K562 (cell line): ENCODE results near the gene DCTN5. TPM values are rescaled to one million over a fixed set of nuclear protein-coding genes. Genes with fewer than 3 reads are reported as not detected.

Experiments used
- ARID2 ChIP-seq: fragments of 450-650 bp; IDR thresholded peaks from 2 replicates; pipeline ENCODE4 v1.6.1; 2017; ENCODE audit warnings: antibody characterized with exemption, mild to moderate bottlenecking
- BRCA1 ChIP-seq, 2 experiments: fragments of 450-650 bp in 1 of 2; sonication (generic) in 1 of 2; formaldehyde crosslinking in 1 of 2; IDR thresholded peaks; 2 replicates each; pipeline versions ENCODE4 v1.5.0 to v1.6.1; 2017 to 2020; ENCODE audit warnings: mild to moderate bottlenecking in 1 of 2, missing genetic modification reagents in 1 of 2
- FOXJ2 ChIP-seq: fragments of 200-800 bp; sonication (Bioruptor generic); IDR thresholded peaks from 2 replicates; pipeline ENCODE4 v1.6.1; 2016; ENCODE audit warnings: missing genetic modification characterization, missing compliant biosample characterization
- FOXK1 ChIP-seq: sonication (generic); formaldehyde crosslinking; IDR thresholded peaks from 2 replicates; pipeline ENCODE4 v1.8.0; 2022; ENCODE audit warnings: missing genetic modification reagents, mild to moderate bottlenecking, borderline replicate concordance
- HDAC1 ChIP-seq, 2 experiments: fragments of 450-650 bp; IDR thresholded peaks; 2 replicates each; pipeline ENCODE4 v1.6.1; 2016 to 2017; ENCODE audit warnings: inconsistent platforms in 1 of 2, mild to moderate bottlenecking in 1 of 2, moderate library complexity in 1 of 2
- MAZ ChIP-seq, 2 experiments: fragments of 450-650 bp in 1 of 2; sonication (generic) in 1 of 2; formaldehyde crosslinking; IDR thresholded peaks in 1 of 2; conservative IDR thresholded peaks in 1 of 2; 2 replicates each; pipeline versions ENCODE4 v1.4.0 to v1.5.0; 2020; ENCODE audit warnings: mild to moderate bottlenecking in 1 of 2, missing genetic modification reagents in 1 of 2
- MBD2 ChIP-seq: sonication (generic); IDR thresholded peaks from 2 replicates; pipeline ENCODE4 v1.6.1; 2016; ENCODE audit warnings: low read depth, borderline replicate concordance
- MYNN ChIP-seq, 2 experiments: sonication (generic); formaldehyde crosslinking in 1 of 2; IDR thresholded peaks; 2 replicates each; pipeline versions ENCODE4 v1.5.0 to v1.6.1; 2016 to 2020; ENCODE audit warnings: antibody characterized with exemption in 1 of 2, missing genetic modification reagents in 1 of 2
- NFATC3 ChIP-seq: fragments of 450-650 bp; IDR thresholded peaks from 2 replicates; pipeline ENCODE4 v1.6.1; 2017; ENCODE audit warnings: mild to moderate bottlenecking
- PYGO2 ChIP-seq: fragments of 450-650 bp; IDR thresholded peaks from 2 replicates; pipeline ENCODE4 v1.6.1; 2016; ENCODE audit warnings: mild to moderate bottlenecking, missing genetic modification characterization, moderate library complexity, missing compliant biosample characterization
- SIN3A ChIP-seq, 2 experiments: fragments of 150-350 bp in 1 of 2; IDR thresholded peaks; 2 replicates each; pipeline ENCODE4 v1.6.1; 2011 to 2016; ENCODE audit warnings: borderline replicate concordance in 2 of 2, low read depth in 2 of 2, low read length in 2 of 2, mild to moderate bottlenecking in 2 of 2, moderate library complexity in 2 of 2; ENCODE audit not compliant: control insufficient read depth in 1 of 2
- SMAD4 ChIP-seq: fragments of 250-450 bp; sonication (Bioruptor Pico); conservative IDR thresholded peaks from 2 replicates; pipeline ENCODE4 v1.8.0; 2021; ENCODE audit warnings: inconsistent platforms, mild to moderate bottlenecking, moderate library complexity
- SRF ChIP-seq, 2 experiments: fragments of 250-450, 450-650 bp in 1 of 2; sonication (Bioruptor Pico) in 1 of 2; sonication (generic) in 1 of 2; formaldehyde crosslinking; IDR thresholded peaks; 2 replicates each; pipeline versions ENCODE4 v1.5.0 to v1.5.1; 2020 to 2022; ENCODE audit warnings: mild to moderate bottlenecking in 1 of 2, missing genetic modification reagents in 1 of 2
- ZNF695 ChIP-seq: fragments of 450-650 bp; formaldehyde crosslinking; IDR thresholded peaks from 2 replicates; pipeline ENCODE4 v1.4.0; 2020; ENCODE audit warnings: mild to moderate bottlenecking, moderate library complexity
- polyA plus RNA-seq, 8 experiments: library from polyadenylated mRNA; depleted of rRNA in 4 of 8; stranded (reverse) in 5 of 8; unstranded in 3 of 8; fragments of >200 nt; fragmentation: Nextera tagmentation in 2 of 8; fragmentation: Illumina TruSeq in 1 of 8; extraction: Ambion mirVana in 2 of 8; extraction: Trizol in 1 of 8; gene quantifications; 2 replicates each; pipeline versions ENCODE4 v1.2.1 to v1.2.3, GENCODE V29; 2011 to 2014; ENCODE audit warnings: inconsistent platforms in 1 of 8, missing spikeins in 1 of 8
- total RNA-seq, 7 experiments: library from RNA; depleted of rRNA in 6 of 7; stranded (reverse); fragments of >200 nt in 6 of 7; fragmentation: Illumina TruSeq in 2 of 7; extraction: Trizol in 2 of 7; gene quantifications; 2 replicates each; pipeline versions ENCODE4 v1.2.1 to v1.2.3, GENCODE V29; 2011 to 2021; ENCODE audit warnings: low replicate concordance in 1 of 7
- TF ChIP-seq, protein P1 (sequence below): fragments of 200-400 bp; formaldehyde crosslinking; IDR thresholded peaks from 2 replicates; pipeline ENCODE4 v1.6.1; 2017; ENCODE audit warnings: mild to moderate bottlenecking, low read depth, low read length, moderate library complexity
- TF ChIP-seq, protein P2 (sequence below): fragments of 450-650 bp; formaldehyde crosslinking; IDR thresholded peaks from 2 replicates; pipeline ENCODE4 v1.4.0; 2022; ENCODE audit warnings: missing genetic modification characterization
- TF ChIP-seq, protein P3 (sequence below): sonication (generic); formaldehyde crosslinking; IDR thresholded peaks from 2 replicates; pipeline ENCODE4 v1.8.1; 2023; ENCODE audit warnings: missing genetic modification reagents, mild to moderate bottlenecking, borderline replicate concordance
- TF ChIP-seq, protein P4 (sequence below): IDR thresholded peaks from 2 replicates; pipeline ENCODE4 v1.6.1; 2011; ENCODE audit not compliant: insufficient read length; ENCODE audit errors: extremely low read depth

The DCTN5 gene
- total and polyA plus RNA-seq, 9 of the 15 experiments (the other 6 are each of a cell fraction or from before 2014, with no cell fraction given), result 35.8 to 149 (median 75.9) TPM

DNA sequence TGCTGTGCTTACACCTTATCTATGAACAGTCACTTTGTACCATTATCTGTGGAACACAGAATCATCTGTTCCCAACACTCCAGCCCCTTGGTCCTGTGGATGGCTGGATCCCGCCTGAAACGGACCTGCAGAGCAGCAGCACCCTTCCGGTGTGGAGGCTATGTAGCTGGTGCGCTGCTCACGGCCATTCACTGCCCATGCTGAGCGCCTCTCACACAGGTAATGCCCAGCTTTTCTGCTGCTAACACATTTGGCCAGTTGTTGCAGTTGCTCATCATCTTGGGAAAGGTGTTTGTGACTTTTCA is 26.0 kb downstream of the DCTN5 start (continued):
- no peak; a peak in 1 of 4 replicates for TF ChIP-seq MAZ (CRISPR knock-in tag; conservative IDR thresholded peaks at IDR 0.05 in 1 of 2, IDR thresholded peaks at IDR 0.05 in 1 of 2)
- TF ChIP-seq, protein P1, sequence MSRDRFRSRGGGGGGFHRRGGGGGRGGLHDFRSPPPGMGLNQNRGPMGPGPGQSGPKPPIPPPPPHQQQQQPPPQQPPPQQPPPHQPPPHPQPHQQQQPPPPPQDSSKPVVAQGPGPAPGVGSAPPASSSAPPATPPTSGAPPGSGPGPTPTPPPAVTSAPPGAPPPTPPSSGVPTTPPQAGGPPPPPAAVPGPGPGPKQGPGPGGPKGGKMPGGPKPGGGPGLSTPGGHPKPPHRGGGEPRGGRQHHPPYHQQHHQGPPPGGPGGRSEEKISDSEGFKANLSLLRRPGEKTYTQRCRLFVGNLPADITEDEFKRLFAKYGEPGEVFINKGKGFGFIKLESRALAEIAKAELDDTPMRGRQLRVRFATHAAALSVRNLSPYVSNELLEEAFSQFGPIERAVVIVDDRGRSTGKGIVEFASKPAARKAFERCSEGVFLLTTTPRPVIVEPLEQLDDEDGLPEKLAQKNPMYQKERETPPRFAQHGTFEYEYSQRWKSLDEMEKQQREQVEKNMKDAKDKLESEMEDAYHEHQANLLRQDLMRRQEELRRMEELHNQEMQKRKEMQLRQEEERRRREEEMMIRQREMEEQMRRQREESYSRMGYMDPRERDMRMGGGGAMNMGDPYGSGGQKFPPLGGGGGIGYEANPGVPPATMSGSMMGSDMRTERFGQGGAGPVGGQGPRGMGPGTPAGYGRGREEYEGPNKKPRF, result no peak
- no peak for TF ChIP-seq NFATC3
- TF ChIP-seq, protein P2, sequence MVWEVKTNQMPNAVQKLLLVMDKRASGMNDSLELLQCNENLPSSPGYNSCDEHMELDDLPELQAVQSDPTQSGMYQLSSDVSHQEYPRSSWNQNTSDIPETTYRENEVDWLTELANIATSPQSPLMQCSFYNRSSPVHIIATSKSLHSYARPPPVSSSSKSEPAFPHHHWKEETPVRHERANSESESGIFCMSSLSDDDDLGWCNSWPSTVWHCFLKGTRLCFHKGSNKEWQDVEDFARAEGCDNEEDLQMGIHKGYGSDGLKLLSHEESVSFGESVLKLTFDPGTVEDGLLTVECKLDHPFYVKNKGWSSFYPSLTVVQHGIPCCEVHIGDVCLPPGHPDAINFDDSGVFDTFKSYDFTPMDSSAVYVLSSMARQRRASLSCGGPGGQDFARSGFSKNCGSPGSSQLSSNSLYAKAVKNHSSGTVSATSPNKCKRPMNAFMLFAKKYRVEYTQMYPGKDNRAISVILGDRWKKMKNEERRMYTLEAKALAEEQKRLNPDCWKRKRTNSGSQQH (CRISPR knock-in tag), result no peak
- no peak for TF ChIP-seq PYGO2 (tag)
- TF ChIP-seq FOXJ2 (tag), result no peak
- TF ChIP-seq ZNF695 (CRISPR knock-in tag), result no peak
- TF ChIP-seq MYNN (IDR thresholded peaks at IDR 0.05), result no peak; the same call in 1 of the 2 replicates
- no peak for TF ChIP-seq MYNN (CRISPR knock-in tag; IDR thresholded peaks at IDR 0.05)
- no peak for TF ChIP-seq ARID2
- peak; percentile 93 for TF ChIP-seq SMAD4 (CRISPR knock-in tag)
- TF ChIP-seq SIN3A (IDR thresholded peaks at IDR 0.05; ENCODE audit: borderline replicate concordance in 2 of 2, control insufficient read depth in 1 of 2, low read depth in 2 of 2, low read length in 2 of 2), result no peak
- no peak for TF ChIP-seq SRF (CRISPR knock-in tag; IDR thresholded peaks at IDR 0.05)
- TF ChIP-seq, protein P3, sequence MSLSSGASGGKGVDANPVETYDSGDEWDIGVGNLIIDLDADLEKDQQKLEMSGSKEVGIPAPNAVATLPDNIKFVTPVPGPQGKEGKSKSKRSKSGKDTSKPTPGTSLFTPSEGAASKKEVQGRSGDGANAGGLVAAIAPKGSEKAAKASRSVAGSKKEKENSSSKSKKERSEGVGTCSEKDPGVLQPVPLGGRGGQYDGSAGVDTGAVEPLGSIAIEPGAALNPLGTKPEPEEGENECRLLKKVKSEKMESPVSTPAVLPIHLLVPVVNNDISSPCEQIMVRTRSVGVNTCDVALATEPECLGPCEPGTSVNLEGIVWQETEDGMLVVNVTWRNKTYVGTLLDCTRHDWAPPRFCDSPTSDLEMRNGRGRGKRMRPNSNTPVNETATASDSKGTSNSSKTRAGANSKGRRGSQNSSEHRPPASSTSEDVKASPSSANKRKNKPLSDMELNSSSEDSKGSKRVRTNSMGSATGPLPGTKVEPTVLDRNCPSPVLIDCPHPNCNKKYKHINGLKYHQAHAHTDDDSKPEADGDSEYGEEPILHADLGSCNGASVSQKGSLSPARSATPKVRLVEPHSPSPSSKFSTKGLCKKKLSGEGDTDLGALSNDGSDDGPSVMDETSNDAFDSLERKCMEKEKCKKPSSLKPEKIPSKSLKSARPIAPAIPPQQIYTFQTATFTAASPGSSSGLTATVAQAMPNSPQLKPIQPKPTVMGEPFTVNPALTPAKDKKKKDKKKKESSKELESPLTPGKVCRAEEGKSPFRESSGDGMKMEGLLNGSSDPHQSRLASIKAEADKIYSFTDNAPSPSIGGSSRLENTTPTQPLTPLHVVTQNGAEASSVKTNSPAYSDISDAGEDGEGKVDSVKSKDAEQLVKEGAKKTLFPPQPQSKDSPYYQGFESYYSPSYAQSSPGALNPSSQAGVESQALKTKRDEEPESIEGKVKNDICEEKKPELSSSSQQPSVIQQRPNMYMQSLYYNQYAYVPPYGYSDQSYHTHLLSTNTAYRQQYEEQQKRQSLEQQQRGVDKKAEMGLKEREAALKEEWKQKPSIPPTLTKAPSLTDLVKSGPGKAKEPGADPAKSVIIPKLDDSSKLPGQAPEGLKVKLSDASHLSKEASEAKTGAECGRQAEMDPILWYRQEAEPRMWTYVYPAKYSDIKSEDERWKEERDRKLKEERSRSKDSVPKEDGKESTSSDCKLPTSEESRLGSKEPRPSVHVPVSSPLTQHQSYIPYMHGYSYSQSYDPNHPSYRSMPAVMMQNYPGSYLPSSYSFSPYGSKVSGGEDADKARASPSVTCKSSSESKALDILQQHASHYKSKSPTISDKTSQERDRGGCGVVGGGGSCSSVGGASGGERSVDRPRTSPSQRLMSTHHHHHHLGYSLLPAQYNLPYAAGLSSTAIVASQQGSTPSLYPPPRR (CRISPR knock-in tag), result no peak
- TF ChIP-seq FOXK1 (CRISPR knock-in tag), result no peak
- TF ChIP-seq BRCA1 (IDR thresholded peaks at IDR 0.05), result no peak
- no peak for TF ChIP-seq BRCA1 (CRISPR knock-in tag; IDR thresholded peaks at IDR 0.05)
- TF ChIP-seq MBD2, result peak; percentile 55; the same call in 1 of the 2 replicates
- TF ChIP-seq, protein P4, sequence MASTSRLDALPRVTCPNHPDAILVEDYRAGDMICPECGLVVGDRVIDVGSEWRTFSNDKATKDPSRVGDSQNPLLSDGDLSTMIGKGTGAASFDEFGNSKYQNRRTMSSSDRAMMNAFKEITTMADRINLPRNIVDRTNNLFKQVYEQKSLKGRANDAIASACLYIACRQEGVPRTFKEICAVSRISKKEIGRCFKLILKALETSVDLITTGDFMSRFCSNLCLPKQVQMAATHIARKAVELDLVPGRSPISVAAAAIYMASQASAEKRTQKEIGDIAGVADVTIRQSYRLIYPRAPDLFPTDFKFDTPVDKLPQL, result no peak
- TF ChIP-seq HDAC1 (IDR thresholded peaks at IDR 0.05), result peak in 1 of 2 experiments; percentile 67; a peak in 2 of 4 replicates
